ENCODE measurements around the gene ITM2C. TPM values are rescaled to one million over a fixed set of nuclear protein-coding genes. Genes with fewer than 3 reads are reported as not detected.

Gene ITM2C
- total RNA-seq, 3 donors from 2014 or later = 1,048 to 2,192 (median 2,113) TPM

DNA sequence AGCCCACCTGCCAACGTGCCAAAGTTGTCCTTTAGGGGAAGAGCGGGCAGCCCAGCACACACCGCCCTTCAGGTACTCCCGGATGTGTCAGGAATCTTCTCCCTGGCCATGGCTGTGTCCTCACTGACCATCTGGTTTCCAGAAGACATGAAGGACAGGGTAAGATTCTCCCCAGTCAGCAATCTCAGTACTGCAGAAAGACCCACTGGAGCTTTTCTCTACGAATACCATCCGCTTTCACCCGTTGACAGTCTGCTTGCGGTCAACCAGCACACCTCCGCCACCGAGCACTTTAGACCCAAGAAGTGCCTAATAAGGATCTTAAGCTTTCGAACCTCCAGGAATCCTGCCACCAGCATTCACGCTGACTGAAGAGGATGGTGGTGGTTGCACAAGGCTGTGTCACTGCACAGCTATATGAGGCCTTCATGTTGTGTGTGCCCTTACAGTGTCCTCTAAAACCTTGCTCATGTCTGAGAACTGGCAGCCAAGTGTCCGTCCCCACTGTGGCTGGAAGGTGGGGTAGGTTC is 42.7 kb upstream of the ITM2C start:
- peak; percentile 11 for ATAC-seq

DNA sequence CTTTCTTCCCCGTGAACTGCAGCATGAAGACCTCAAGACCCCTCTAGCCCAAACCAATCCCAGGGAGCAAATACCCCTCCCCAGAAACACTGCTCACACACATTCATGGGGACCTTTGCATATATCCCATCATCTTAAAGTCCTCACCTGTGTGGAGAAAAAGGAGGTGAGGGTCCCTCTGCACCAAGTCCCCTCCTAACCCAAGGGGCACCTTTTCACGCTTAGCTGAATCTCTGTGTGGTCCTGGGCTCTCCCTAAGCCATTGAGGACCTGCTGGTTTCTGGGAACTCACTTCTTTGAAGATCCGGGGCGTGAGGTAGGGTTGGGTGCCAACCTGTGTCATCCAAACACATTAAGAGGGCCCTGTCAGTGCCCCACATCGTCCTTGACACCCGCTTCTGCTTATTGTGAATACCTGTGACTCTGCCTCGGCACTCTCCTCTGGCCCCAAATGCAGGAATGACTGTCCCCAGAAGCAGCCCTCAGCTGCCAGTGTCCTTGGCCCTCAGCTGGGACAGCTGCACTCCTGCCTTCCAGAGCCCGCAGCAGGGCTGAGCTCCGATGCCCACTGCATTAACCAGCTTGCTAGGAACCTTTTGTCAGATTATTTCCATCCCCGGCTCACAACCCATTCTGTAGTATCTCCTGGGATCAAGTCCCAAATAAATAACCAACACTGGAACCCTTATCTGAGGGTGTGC is 41.3 kb upstream of the ITM2C start:
- ATAC-seq (no peak), DNase-seq (no peak)
- Histone ChIP-seq H3K4me1 (ENCODE audit: low read depth) (peaks cover 10% of the 10 kb centered on the region), H3K36me3 (ENCODE audit: low read depth) (no peaks in the 10 kb centered on the region), H3K4me3 (no peak overlapping the region), H3K9me3 (no peaks in the 10 kb centered on the region)
- TF ChIP-seq, protein P1, sequence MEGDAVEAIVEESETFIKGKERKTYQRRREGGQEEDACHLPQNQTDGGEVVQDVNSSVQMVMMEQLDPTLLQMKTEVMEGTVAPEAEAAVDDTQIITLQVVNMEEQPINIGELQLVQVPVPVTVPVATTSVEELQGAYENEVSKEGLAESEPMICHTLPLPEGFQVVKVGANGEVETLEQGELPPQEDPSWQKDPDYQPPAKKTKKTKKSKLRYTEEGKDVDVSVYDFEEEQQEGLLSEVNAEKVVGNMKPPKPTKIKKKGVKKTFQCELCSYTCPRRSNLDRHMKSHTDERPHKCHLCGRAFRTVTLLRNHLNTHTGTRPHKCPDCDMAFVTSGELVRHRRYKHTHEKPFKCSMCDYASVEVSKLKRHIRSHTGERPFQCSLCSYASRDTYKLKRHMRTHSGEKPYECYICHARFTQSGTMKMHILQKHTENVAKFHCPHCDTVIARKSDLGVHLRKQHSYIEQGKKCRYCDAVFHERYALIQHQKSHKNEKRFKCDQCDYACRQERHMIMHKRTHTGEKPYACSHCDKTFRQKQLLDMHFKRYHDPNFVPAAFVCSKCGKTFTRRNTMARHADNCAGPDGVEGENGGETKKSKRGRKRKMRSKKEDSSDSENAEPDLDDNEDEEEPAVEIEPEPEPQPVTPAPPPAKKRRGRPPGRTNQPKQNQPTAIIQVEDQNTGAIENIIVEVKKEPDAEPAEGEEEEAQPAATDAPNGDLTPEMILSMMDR (IDR thresholded peaks at IDR 0.05) = no peak
- intact Hi-C loops (cut with DNase I, micrococcal nuclease) = loop anchor here (5.0 kb wide), 1 partner anchor 164 kb away; no protein-coding TSS in a partner anchor

More for the DNA sequence above, 42.7 kb upstream of the ITM2C start:
- intact Hi-C loops (cut with DNase I, micrococcal nuclease) = loop anchor here (5.0 kb wide), 1 partner anchor 165 kb away; no protein-coding TSS in a partner anchor
- Histone ChIP-seq H3K4me3 (no peak overlapping the region), H3K36me3 (ENCODE audit: low read depth) (peaks cover 7% of the 10 kb centered on the region), H3K4me1 (ENCODE audit: low read depth) (peaks cover 3% of the 10 kb centered on the region), H3K9me3 (no peaks in the 10 kb centered on the region)
- no peak for DNase-seq
- TF ChIP-seq, protein P1 (IDR thresholded peaks at IDR 0.05) = no peak

DNA sequence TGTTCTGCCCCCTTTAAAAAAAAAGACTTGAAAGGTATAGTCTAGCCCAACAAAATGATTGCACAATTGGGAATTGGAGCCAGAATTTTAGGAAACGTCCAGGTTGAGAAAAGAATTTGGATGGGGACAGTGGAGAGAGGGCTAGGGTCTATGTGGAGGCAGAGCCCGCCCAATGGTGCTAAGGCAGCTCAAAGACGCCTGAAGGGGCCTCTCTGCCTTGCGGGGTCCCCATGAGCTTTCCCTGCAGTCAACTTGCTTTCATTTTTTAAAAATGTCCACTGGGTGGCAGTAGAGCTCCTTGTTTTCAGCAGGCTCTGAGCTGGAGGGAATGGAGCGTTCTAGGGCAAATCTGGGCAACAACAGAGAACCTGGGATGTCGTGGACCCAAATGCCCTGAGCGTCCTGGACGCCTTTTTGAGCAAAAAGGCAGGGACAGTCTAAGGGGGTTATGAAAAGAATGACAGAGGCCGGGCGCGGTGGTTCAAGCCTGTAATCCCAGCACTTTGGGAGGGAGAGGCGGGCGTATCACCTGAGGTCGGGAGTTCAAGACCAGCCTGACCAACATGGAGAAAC is 40.2 kb upstream of the ITM2C start:
- TF ChIP-seq, protein P1 (IDR thresholded peaks at IDR 0.05) = no peak
- intact Hi-C loops (cut with DNase I, micrococcal nuclease) = loop anchor here (5.0 kb wide), 1 partner anchor 163 kb away; no protein-coding TSS in a partner anchor
- ATAC-seq = peak; percentile 71
- Histone ChIP-seq H3K4me3 (no peak overlapping the region), H3K36me3 (ENCODE audit: low read depth) (no peaks in the 10 kb centered on the region), H3K9me3 (no peaks in the 10 kb centered on the region), H3K4me1 (ENCODE audit: low read depth) (peaks cover 13% of the 10 kb centered on the region)
- DNase-seq = peak in 1 of 3 donors; percentile 74

DNA sequence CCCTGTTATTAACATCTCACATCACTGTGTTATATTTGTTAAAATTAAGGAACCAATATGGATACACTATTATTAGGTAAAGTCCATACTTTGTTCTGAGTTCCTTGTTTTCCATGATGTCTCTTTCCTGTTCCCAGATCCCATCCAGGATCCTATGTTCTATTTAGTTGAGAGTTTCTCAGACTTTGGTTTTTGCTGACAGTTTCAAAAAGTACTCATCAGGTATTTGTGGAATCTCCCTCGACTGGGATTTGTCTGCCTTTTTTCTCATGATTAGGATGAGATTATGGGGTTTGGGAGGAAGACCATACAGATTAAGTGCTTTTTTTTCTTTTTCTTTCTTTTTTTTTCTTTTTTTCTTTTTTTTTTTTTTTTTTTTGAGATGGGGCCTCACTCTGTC is 39.4 kb upstream of the ITM2C start:
- Histone ChIP-seq H3K9me3 (no peaks in the 10 kb centered on the region), H3K36me3 (ENCODE audit: low read depth) (no peaks in the 10 kb centered on the region), H3K4me1 (ENCODE audit: low read depth) (peaks cover 13% of the 10 kb centered on the region), H3K4me3 (no peak overlapping the region)
- intact Hi-C loops (cut with DNase I, micrococcal nuclease) = no loop called here
- ATAC-seq (no peak), DNase-seq (no peak)
- TF ChIP-seq, protein P1 (IDR thresholded peaks at IDR 0.05) = no peak

DNA sequence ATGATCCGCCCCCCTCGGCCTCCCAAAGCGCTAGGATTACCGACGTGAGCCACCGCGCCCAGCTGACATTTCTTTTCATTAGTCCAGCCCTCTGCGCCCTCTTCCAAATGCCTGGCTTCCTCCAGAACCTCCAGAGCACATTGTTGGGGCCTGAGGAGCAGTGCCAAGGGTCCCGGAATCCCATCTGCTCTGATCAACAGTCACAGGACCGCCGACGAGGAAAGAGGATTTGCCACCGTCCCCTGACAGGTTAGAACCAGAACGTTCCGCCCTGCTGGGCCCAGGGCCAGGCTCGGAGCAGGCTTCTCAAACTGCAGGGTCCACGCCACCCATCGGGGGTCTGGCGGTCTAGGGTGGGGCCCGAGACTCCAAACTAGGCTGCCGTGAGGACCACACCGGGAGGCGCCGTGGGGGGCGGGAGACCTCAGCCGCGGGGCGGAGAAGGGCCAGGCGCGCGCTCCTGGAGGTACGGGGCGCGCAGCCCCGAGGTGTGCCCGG is 36.9 kb upstream of the ITM2C start:
- TF ChIP-seq, protein P1 (IDR thresholded peaks at IDR 0.05) = no peak
- H3K36me3 ChIP-seq (ENCODE audit: low read depth) = no peaks in the 10 kb centered on the region
- DNase-seq = peak in 1 of 3 donors; percentile 42
- intact Hi-C loops (cut with DNase I, micrococcal nuclease) = no loop called here
- no peak overlapping the region for H3K4me3 ChIP-seq
- no peak for ATAC-seq
- H3K9me3 ChIP-seq = no peaks in the 10 kb centered on the region
- H3K4me1 ChIP-seq (ENCODE audit: low read depth) = peaks cover 13% of the 10 kb centered on the region

Measured in mucosa of descending colon (tissue), 3 donors.